Epithelial cell of esophagus (primary cell): Measurements from ENCODE around the gene ALOX5AP.

Experiments
- DNase-seq: peaks from one replicate; pipeline ENCODE4 v3.0.0; 2010; ENCODE audit warnings: low read depth
- H3K4me3 ChIP-seq: 2 replicates; pipeline ENCODE4 v1.5.1; 2011; ENCODE audit warnings: mild to moderate bottlenecking, low read length, control low read depth
- CTCF ChIP-seq: IDR thresholded peaks from 2 replicates; pipeline ENCODE4 v1.5.1; 2011; ENCODE audit warnings: low read depth, mild to moderate bottlenecking, low read length, control low read depth, inconsistent platforms; ENCODE audit not compliant: insufficient read depth; ENCODE audit errors: missing control alignments

Gene ALOX5AP

GRCh38 chr13:30720172-30720869 lies 15.0 kb upstream of the ALOX5AP start:
- H3K4me3 ChIP-seq: no peak overlapping the region
- TF ChIP-seq CTCF: no peak
- no peak for DNase-seq

GRCh38 chr13:30721936-30722335 lies 13.4 kb upstream of the ALOX5AP start:
- no peak for DNase-seq
- TF ChIP-seq CTCF: no peak
- H3K4me3 ChIP-seq: no peak overlapping the region

GRCh38 chr13:30722361-30722760 lies 13.0 kb upstream of the ALOX5AP start:
- no peak for DNase-seq
- H3K4me3 ChIP-seq: no peak overlapping the region
- no peak for TF ChIP-seq CTCF

- no peak for TF ChIP-seq CTCF
- no peak for DNase-seq
- no peak overlapping the region for H3K4me3 ChIP-seq
These were observed 10.6 kb upstream of the ALOX5AP start for GRCh38 chr13:30724778-30725177.

- no peak for TF ChIP-seq CTCF
- H3K4me3 ChIP-seq: no peak overlapping the region
- no peak for DNase-seq
These were observed 9.8 kb upstream of the ALOX5AP start for GRCh38 chr13:30725326-30726085.

GRCh38 chr13:30726192-30726591 lies 9.2 kb upstream of the ALOX5AP start:
- H3K4me3 ChIP-seq: no peak overlapping the region
- DNase-seq: no peak
- TF ChIP-seq CTCF: no peak
